Germinal center (tissue), 1 donor: ENCODE data around the gene CLIC1.
A peak's percentile ranks its signal among the peaks of the same experiment; 100 is the strongest.

Experiments
- DNase-seq: peaks from one replicate; pipeline ENCODE4 v3.0.0; 2012; ENCODE audit warnings: mixed read lengths, low spot score

CLIC1 gene

GRCh38 chr6:31768363-31769257 is 32.3 kb upstream of the CLIC1 start:
- DNase-seq = no peak

- no peak for DNase-seq
These were observed 30.8 kb upstream of the CLIC1 start for GRCh38 chr6:31767096-31767645.

DNA sequence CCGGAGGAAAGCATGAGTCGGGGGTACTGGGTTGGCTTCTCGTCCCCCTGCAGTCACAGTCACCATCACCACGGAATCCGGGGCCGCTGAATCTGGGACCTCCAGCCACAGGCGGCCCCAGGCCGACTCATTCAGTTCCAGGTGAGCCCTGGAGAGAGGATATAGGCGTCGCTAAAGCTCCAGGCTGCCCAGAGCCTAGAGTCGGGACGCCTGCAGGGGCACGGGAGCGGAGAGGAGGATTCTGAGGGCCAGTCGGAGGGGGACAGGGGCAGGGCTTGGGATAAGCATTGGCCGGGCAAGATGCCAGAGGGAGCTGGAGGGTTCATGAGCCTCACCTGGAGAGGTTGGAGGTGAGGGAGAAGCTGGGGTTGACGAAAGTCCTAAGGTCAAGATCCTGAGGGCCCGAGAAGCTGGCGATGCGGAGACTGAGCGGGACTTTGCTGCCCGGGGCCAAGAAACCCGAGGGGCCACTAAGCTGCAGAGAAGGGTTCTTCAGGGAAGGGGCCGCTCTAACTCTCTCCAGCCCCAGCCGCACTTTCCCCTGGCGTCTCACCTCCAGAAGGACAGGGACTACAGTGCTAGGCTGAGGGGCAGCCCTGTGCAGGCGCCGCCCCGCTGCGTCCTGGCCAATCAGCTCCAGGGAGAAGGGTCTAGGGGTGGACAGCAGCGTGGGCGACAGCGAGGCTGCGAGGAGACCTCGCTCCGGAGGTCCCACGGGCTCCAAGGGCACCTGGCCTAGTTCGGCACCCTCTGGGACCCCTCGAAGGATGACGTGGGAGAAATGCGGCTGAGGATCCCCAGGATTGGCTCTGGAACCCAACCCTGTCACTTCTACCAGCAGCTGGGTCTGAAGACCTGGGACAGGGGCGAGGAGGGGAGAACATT is 29.8 kb upstream of the CLIC1 start:
- no peak for DNase-seq

GRCh38 chr6:31765559-31765909 is 29.2 kb upstream of the CLIC1 start:
- DNase-seq = no peak

GRCh38 chr6:31764198-31764597 is 27.9 kb upstream of the CLIC1 start:
- DNase-seq = no peak

- no peak for DNase-seq
These were observed 27.2 kb upstream of the CLIC1 start for GRCh38 chr6:31763619-31763940.

GRCh38 chr6:31762878-31763618 is 26.7 kb upstream of the CLIC1 start:
- DNase-seq = no peak

- DNase-seq = no peak
These were observed 26.0 kb upstream of the CLIC1 start, which contains the start of gene SAPCD1 for GRCh38 chr6:31762356-31762755. TSS of gene SAPCD1 (plus strand) at chr6:31762656. CDS start at chr6:31763055, 399 bp downstream.

DNA sequence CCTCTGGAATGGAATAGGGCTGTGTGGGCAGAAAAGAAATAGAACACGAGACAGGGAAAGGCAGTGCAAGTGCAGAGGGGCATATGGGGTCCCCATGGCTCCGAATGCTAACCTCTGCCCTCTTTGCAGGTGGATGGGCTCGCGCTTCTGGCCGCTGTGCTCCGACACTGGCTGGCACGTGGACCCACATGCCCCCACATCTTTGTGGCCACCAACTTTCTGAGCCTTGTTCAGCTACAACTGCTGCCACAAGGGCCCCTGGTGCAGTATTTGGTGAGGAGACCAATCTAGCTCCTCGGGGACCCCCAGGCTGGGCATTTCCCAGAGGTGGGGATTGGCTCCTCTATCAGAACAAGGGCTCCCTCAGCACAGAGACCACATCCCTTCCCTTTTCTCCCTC is 25.0 kb upstream of the CLIC1 start:
- DNase-seq = no peak

DNA sequence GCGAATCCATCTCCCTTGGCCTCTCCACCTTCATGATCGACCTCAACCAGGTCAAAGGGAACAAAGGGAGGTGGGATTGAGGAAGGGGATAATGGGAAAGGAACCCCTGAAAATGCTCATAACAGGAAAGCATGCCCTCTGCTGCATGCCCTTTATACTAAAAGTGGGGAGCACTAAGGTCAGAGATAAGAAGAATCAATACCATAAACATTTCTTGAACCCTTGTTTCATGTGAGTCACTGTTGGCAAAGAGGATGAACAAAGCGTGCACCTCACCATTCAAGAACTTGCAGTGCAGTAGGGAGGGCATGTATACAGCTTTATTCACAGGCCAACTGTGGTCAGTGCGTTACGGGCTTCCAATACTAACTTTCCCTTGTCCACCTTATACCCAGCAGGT is 24.5 kb upstream of the CLIC1 start:
- DNase-seq = no peak

DNA sequence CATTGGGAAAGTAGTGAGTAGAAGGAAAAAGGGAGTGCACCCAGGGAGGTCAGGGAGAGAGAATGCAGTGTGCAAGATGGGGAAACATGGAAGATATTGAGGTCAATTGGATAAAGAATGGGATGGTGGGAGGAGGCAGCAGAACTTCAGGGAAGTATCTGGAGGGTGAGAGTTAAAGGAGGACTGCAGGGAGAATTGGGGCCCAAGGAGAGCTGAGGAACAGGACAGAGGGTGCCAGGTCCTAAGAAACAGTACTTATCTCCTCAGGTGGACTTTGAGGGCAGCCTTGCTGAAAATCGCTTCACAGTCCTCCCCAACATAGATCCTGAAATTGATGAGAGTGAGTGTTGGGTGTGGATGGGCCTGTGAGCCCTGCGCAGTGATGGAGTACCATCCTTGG is 22.0 kb upstream of the CLIC1 start:
- DNase-seq = no peak

DNA sequence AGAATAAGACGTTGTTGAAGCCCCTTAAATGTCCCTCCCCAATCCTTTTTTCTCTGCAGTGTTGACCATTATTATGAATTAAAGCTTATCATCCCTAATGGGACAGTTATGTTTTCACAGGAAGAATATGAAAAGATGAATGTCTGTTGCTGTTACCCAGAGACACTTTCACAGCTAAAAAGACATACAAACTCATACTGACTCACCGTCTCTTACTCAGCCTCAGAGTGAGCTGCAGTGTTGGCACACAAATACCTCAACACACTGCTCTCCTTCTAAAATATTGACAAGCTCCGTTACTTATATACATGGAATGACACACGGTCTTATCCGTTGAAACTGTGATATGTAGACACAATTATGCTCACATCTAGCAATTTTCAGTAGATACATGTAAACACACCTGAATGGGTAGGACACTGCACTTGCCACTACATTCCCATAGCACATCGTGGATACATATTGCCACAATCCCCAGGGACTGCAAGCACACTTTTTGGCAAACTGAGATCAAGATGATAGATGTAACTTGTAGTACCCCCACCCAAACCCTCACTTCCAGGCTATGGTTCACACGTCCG is 16.5 kb upstream of the CLIC1 start:
- DNase-seq = no peak

DNA sequence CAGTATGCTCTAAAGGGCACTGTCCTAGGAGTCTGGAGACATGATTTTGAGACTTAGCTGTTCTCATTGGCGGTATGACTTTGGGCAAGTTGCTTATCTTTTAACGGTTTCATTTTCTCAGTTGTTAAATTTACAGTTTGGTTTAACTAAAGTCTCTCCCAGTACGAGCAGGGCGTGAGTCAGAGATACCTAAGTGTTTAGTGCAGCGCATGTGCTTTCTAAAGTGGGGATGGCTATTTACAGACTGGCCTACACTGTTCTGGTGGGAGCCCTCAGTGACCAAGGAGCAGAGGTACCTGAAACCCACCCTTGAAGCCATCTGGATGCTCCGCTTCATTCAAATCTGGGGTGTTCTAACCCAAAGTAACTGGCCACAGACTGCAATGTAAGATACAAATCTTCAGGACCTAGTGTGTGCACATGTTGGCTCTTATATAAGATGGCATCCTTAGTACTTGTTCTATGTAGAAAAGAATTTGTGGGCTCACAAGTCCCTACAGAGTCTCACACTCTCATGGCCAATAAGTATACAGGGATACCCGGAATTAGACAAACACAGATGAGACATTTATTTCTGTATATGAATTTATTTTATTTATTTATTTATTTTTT is 14.2 kb upstream of the CLIC1 start:
- DNase-seq = no peak

- no peak for DNase-seq
These were observed 13.1 kb upstream of the CLIC1 start for GRCh38 chr6:31749301-31750036.

GRCh38 chr6:31744422-31744821 is 8.1 kb upstream of the CLIC1 start:
- DNase-seq = no peak

- DNase-seq = no peak
These were observed 6.6 kb upstream of the CLIC1 start for GRCh38 chr6:31742894-31743293.

DNA sequence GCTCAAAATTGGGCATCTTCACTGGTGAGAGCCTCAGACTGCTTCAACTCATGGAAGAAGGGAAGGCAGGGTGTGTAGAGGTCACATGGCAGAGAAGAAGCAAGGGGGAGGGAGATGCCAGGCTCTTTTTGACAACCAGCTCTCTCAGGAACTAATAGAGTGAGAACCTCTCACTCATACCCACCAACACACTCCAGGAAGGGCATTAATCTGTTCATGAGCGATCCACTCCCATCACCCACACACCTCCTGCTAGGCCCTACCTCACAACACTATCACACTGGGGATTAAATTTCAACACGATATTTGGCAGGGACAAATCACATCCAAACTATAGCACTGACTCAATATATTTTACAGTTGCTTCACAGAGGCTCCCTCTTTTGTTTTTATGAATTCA is 5.5 kb upstream of the CLIC1 start:
- no peak for DNase-seq

GRCh38 chr6:31740397-31741223 is 4.3 kb upstream of the CLIC1 start:
- peak; percentile 62 for DNase-seq

DNA sequence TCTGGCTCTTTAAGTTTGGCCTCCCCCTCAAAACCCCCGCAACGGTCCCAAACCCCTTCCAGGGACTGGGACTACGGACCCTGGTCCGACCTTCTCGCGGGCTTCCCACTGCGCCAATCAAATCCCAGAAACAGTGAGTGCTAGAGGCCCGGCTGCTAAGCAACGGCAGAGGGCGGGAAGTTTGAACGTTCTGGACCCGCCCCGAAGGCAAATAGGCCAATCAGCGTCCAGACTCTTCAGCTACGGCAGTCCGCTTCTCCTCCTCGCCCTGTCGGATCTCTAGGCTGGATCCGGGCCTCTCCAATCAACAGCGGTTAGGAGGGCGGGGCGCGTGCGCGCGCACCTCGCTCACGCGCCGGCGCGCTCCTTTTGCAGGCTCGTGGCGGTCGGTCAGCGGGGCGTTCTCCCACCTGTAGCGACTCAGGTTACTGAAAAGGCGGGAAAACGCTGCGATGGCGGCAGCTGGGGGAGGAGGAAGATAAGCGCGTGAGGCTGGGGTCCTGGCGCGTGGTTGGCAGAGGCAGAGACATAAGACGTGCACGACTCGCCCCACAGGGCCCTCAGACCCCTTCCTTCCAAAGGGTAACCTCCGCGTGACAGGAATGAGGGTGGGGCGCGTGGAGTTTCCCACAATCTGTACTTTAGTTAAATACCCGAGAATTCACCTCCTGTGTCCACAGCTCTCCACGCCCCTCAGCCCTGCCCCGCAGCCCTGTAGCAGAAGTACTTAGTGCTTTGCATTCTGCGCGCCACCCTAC is 3.5 kb upstream of the CLIC1 start, which contains the start of gene MSH5:
Gene MSH5, plus strand, starts transcription at position 367 of the 758 bp plus-strand sequence. CDS start 462 bp downstream, outside the sequence.
- DNase-seq = peak; percentile 98
